ENCODE measurements around the gene COX5B. TPM values are rescaled to one million over a fixed set of nuclear protein-coding genes. Genes with fewer than 3 reads are reported as not detected.
A peak's percentile ranks its signal among the peaks of the same experiment; 100 is the strongest.

COX5B gene
- polyA plus RNA-seq, 1 donor = 214 TPM

DNA sequence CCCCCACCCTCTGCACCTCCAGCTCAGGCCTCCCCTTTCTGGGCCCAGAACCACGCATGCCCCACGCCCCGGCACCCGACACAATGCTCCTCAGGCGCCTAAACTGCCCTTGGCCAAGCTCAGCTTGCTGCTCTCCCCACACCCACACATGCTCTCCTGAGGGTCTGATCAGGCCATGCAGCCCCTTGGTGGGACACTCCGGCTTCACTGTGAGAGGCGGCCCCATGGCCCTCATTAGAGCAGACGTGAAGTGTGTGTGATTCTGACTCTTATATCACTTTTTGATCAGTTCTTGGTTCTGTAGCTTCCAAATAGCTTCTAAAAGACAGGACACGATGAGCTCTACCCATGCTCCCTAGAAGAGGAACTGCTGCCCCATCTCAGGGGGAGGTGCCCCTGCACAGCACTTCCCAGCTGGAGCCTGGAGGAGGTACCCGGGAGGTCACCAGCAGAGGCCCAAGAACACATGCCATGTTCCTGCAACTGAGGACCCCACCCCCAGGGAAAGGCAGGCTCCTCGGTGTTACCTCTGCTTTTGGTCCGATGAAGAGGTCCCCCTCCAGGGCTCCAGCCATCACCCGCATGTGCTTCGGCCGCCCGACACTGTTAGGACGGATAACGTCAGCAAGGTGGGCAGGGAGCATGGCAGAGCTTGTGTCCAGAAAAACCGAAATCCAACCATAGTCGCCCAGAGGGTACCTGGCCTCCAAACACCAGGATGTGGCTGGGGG lies 14.3 kb downstream of the COX5B start:
- Histone ChIP-seq H3K4me3 (ENCODE audit: low read length) (no peak overlapping the region), H3K9me3 (ENCODE audit: control insufficient read depth, low read depth, low read length) (no peaks in the 10 kb centered on the region), H3K27ac (ENCODE audit: low read length) (no peak overlapping the region), H3K4me1 (ENCODE audit: control insufficient read depth, insufficient read depth, low read length) (peaks cover 12% of the 10 kb centered on the region), H3K36me3 (ENCODE audit: control insufficient read depth, insufficient read depth, low read length) (peaks cover 53% of the 10 kb centered on the region), H3K27me3 (ENCODE audit: control insufficient read depth, insufficient read depth, low read length) (no peaks in the 10 kb centered on the region)
- WGBS (ENCODE audit: insufficient coverage, low lambda C conversion rate) = no CpG with 5 or more reads among the region's 20 CpGs
- DNase-seq = no peak

DNA sequence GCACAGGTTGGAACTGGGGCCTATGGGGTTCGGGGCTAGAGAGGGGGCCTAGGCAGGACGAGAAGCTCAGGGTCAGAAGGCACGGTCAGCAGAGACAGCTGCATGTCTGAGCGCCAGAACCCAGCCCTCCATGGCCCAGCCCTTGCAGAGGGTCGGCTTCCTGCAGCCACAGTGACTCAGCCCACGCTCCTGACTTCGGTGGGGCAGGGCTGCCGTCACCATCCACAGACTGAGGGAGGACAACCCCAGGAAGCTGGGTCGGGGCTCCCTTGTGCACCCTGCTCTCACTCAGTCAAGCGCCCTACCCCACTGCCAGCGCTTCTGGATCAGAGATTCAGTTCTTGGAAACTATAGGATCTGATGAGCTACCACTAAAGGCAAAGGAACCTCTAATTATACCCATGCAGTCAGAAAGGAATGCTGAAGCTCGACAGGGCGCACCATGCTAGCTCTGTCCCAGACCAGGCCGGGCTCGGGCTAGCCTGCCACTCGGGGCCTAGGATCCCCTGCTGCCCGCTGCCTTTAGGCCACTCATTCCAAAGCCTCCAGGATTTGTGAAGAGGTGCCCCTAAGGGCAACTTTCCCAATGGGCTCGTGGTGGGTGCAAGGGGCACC lies 15.0 kb downstream of the COX5B start:
- DNase-seq = no peak
- no peaks in the 10 kb centered on the region for H3K27me3 ChIP-seq (ENCODE audit: control insufficient read depth, insufficient read depth, low read length)
- WGBS (ENCODE audit: insufficient coverage, low lambda C conversion rate) = no CpG with 5 or more reads among the region's 18 CpGs
- peaks cover 49% of the 10 kb centered on the region for H3K36me3 ChIP-seq (ENCODE audit: control insufficient read depth, insufficient read depth, low read length)
- peaks cover 12% of the 10 kb centered on the region for H3K4me1 ChIP-seq (ENCODE audit: control insufficient read depth, insufficient read depth, low read length)
- H3K27ac ChIP-seq (ENCODE audit: low read length) = no peak overlapping the region
- no peaks in the 10 kb centered on the region for H3K9me3 ChIP-seq (ENCODE audit: control insufficient read depth, low read depth, low read length)
- no peak overlapping the region for H3K4me3 ChIP-seq (ENCODE audit: low read length)

DNA sequence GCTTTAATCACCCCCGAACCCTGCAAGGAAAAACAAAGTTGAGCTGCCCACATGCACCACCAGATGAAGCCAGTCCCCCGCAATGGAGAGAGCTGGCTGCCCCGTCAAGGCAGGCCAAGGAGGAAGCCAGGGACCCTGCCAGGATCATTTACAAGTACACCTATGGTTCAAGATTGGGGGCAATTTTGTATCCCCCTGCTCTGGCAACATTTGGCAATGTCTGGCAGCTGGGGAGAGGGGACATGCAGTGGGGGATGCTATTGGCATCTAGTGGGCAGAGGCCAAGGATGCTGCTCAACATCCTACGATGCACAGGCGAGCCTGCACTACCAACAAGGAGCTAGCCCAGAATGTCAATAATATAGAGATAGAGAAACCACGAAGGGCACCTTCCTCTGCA lies 16.1 kb downstream of the COX5B start:
- no peak overlapping the region for H3K27ac ChIP-seq (ENCODE audit: low read length)
- H3K9me3 ChIP-seq (ENCODE audit: control insufficient read depth, low read depth, low read length) = no peaks in the 10 kb centered on the region
- DNase-seq = no peak
- H3K4me3 ChIP-seq (ENCODE audit: low read length) = no peak overlapping the region
- H3K27me3 ChIP-seq (ENCODE audit: control insufficient read depth, insufficient read depth, low read length) = no peaks in the 10 kb centered on the region
- peaks cover 12% of the 10 kb centered on the region for H3K4me1 ChIP-seq (ENCODE audit: control insufficient read depth, insufficient read depth, low read length)
- peaks cover 38% of the 10 kb centered on the region for H3K36me3 ChIP-seq (ENCODE audit: control insufficient read depth, insufficient read depth, low read length)
- WGBS (ENCODE audit: insufficient coverage, low lambda C conversion rate) = no CpG with 5 or more reads among the region's 6 CpGs

DNA sequence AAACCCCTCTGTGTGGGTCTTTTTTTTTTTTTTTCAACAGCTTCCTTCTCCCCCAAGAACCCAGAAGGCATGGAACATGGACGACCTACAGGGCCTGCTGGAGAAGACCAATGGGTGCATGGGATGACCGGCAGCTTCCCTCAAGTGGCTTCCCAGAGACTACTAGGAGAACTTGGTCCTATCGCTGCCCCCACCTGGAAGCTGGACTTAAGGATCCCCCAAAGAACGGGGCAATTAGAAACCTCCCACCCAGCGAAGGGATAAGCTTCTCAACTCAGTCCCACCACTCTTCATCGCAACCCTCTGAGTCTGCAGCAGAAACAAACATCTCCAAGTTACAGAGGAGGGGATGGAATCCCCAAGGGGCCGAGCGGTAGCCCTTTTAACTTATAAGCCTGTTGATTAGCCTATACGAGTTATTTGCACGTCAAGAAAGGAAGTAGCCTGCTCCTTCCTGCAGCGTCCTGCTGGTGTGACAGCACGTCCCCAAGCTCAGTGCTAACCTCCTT lies 16.6 kb downstream of the COX5B start:
- Histone ChIP-seq H3K27ac (ENCODE audit: low read length) (peak overlapping the region; percentile 83), H3K36me3 (ENCODE audit: control insufficient read depth, insufficient read depth, low read length) (peaks cover 33% of the 10 kb centered on the region), H3K9me3 (ENCODE audit: control insufficient read depth, low read depth, low read length) (no peaks in the 10 kb centered on the region), H3K27me3 (ENCODE audit: control insufficient read depth, insufficient read depth, low read length) (no peaks in the 10 kb centered on the region), H3K4me3 (ENCODE audit: low read length) (peak overlapping the region; percentile 67), H3K4me1 (ENCODE audit: control insufficient read depth, insufficient read depth, low read length) (peaks cover 12% of the 10 kb centered on the region)
- WGBS (ENCODE audit: insufficient coverage, low lambda C conversion rate) = no CpG with 5 or more reads among the region's 12 CpGs
- no peak for DNase-seq

DNA sequence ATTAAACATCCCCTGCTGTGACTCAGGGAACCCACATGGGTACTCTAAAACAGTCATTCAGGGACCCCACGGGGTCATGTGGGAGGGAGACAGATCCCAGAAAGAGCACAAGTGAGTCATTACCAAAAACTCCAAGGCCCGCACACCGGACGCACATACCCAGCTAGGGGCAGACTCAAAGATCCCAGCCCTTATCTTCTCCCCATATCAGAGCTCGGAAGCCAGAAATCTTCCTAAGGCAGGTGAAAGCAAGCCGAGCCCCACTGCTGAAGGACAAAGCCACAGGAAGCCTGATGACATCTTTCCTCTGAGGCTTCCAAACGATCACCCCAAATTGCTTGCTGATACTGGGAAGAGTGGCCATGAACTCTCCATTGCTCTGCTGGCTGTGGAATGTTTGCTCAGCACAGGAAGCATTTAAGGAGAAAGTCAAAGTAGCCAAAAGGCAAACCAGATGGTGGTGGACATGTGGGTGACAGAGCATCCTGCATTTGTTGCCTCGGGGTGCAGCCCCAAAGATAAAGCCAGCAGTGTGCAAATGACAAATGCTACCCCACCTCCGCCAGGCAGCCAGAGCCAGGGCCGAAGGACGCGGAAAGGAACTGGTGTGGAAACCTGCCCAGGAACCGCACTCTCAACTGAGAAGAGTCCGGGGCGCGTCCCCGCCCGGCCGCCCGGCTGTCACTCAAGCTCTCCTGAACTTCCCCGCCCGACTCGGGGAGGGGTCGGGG lies 17.2 kb downstream of the COX5B start:
- Histone ChIP-seq H3K27me3 (ENCODE audit: control insufficient read depth, insufficient read depth, low read length) (no peaks in the 10 kb centered on the region), H3K36me3 (ENCODE audit: control insufficient read depth, insufficient read depth, low read length) (peaks cover 27% of the 10 kb centered on the region), H3K9me3 (ENCODE audit: control insufficient read depth, low read depth, low read length) (no peaks in the 10 kb centered on the region), H3K4me1 (ENCODE audit: control insufficient read depth, insufficient read depth, low read length) (peaks cover 12% of the 10 kb centered on the region), H3K4me3 (ENCODE audit: low read length) (peak overlapping the region; percentile 67), H3K27ac (ENCODE audit: low read length) (peak overlapping the region; percentile 83)
- no CpG with 5 or more reads among the region's 24 CpGs for WGBS (ENCODE audit: insufficient coverage, low lambda C conversion rate)
- peak; percentile 52 to 62 for DNase-seq

DNA sequence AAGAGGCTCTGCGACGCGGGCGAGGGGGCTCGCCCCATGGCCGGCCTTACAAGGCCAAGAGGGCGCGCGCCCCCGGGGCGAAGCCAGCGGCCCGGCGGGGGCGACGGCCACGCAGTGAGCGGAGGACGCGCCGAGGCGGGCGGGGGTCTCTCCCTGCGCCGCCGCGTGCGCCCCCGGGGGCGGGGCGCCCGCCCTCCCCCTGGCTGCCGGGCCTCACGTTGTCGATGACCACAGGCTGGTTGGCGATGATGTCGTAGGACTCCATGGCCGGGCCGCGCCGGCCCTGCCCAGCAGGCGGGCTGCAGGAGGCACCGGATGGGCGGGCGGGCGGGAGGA lies 17.7 kb downstream of the COX5B start:
- Histone ChIP-seq H3K9me3 (ENCODE audit: control insufficient read depth, low read depth, low read length) (no peaks in the 10 kb centered on the region), H3K27me3 (ENCODE audit: control insufficient read depth, insufficient read depth, low read length) (no peaks in the 10 kb centered on the region), H3K4me3 (ENCODE audit: low read length) (peak overlapping the region; percentile 67), H3K4me1 (ENCODE audit: control insufficient read depth, insufficient read depth, low read length) (peaks cover 12% of the 10 kb centered on the region), H3K36me3 (ENCODE audit: control insufficient read depth, insufficient read depth, low read length) (peaks cover 22% of the 10 kb centered on the region), H3K27ac (ENCODE audit: low read length) (peak overlapping the region; percentile 83)
- DNase-seq = peak in 1 of 2 donors; percentile 85
- no CpG with 5 or more reads among the region's 46 CpGs for WGBS (ENCODE audit: insufficient coverage, low lambda C conversion rate)

DNA sequence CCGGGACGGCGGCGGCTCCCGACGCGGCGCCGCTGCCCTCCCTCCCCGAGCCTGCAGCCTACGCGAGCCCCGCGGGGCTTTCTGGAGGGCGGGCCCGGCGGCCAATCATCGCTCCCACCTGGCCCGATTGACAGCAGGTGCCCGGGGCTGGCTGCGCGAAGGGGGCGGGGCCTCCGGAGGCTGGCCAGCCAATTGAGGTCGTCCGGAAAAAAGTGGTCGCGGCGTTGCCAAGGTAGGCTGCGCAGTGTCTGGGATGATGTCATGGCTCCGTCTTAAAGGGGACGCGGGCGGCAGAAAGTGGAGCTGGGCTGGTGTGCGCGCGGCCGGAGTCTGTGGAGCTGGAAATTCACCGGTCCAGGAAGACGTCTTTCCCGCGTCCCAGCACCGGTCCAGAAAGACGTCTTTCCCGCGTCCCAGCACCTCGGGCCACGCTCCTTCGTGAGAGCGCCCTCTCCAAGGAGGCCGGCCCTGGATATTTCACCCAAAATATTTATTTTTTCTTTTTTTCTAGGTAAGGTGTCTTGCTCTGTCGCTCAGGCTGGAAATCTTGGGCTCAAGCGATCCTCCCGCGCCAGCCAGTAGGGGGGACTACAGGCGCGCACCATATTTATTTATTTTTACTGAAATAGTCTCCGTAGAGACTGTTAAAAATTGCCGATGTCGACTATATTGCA lies 18.2 kb downstream of the COX5B start, which contains the start of gene ACTR1B:
TSS of gene ACTR1B (minus strand) at position 83 of the 674 bp plus-strand sequence. CDS start 154 bp downstream, outside the sequence.
- peak within 1 kb of the TSS; percentile 77 for H3K4me3 ChIP-seq (ENCODE audit: low read length)
- H3K36me3 ChIP-seq (ENCODE audit: control insufficient read depth, insufficient read depth, low read length) = peaks cover 17% of the 10 kb centered on the region
- peaks cover 12% of the 10 kb centered on the region for H3K4me1 ChIP-seq (ENCODE audit: control insufficient read depth, insufficient read depth, low read length)
- DNase-seq = peak; percentile 99
- no CpG with 5 or more reads among the region's 60 CpGs for WGBS (ENCODE audit: insufficient coverage, low lambda C conversion rate)
- peak within 1 kb of the TSS; percentile 88 for H3K27ac ChIP-seq (ENCODE audit: low read length)
- H3K27me3 ChIP-seq (ENCODE audit: control insufficient read depth, insufficient read depth, low read length) = no peaks in the 10 kb centered on the region
- no peaks in the 10 kb centered on the region for H3K9me3 ChIP-seq (ENCODE audit: control insufficient read depth, low read depth, low read length)

DNA sequence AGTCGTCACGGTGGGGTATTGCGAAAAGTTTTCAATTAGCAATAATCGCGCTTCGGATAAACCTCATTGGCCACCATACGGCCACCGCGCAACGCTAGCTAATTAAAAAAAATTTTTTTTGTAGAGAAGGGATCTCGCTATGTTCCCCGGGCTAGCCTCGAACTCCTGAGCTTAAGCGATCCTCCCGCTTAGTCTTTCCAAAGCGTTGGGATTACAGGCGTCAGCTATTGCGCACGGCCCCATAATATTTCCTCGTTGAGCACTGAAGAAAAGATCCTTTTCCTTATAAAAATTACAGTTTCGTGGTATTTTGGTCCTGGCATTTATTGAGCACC lies 18.7 kb downstream of the COX5B start:
- H3K27ac ChIP-seq (ENCODE audit: low read length) = peak overlapping the region; percentile 88
- H3K27me3 ChIP-seq (ENCODE audit: control insufficient read depth, insufficient read depth, low read length) = no peaks in the 10 kb centered on the region
- peaks cover 12% of the 10 kb centered on the region for H3K36me3 ChIP-seq (ENCODE audit: control insufficient read depth, insufficient read depth, low read length)
- H3K4me1 ChIP-seq (ENCODE audit: control insufficient read depth, insufficient read depth, low read length) = peaks cover 12% of the 10 kb centered on the region
- peak overlapping the region; percentile 77 for H3K4me3 ChIP-seq (ENCODE audit: low read length)
- DNase-seq = no peak
- H3K9me3 ChIP-seq (ENCODE audit: control insufficient read depth, low read depth, low read length) = no peaks in the 10 kb centered on the region
- WGBS (ENCODE audit: insufficient coverage, low lambda C conversion rate) = 0% methylated on average over 1 of the region's 21 CpGs

DNA sequence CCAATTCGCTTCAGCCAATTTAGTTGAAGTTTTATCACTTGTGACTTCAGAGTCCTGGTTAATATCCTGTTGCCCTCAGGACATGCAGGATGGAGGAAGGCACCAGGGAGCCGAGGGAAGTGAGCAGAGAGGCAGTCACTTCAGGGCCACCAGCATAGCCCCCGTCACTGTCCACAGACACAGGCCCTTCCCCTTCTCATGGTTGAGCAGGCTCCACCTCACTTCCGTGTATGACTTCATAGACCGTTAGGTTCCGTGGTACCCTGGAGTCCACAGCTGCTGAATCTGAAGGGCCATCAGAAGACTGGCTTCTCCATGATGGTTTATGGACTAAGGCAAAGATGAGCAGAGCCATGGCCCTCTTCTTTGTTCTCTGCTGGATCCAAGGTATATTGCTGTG lies 23.6 kb downstream of the COX5B start, which contains the start of gene C2orf92:
TSS of gene C2orf92 (plus strand) at position 266 of the 400 bp plus-strand sequence. CDS start at position 342, 76 bp downstream.
- no peaks in the 10 kb centered on the region for H3K9me3 ChIP-seq (ENCODE audit: control insufficient read depth, low read depth, low read length)
- H3K27ac ChIP-seq (ENCODE audit: low read length) = no peak within 1 kb of the TSS
- H3K36me3 ChIP-seq (ENCODE audit: control insufficient read depth, insufficient read depth, low read length) = no peaks in the 10 kb centered on the region
- WGBS (ENCODE audit: insufficient coverage, low lambda C conversion rate) = no CpG with 5 or more reads among the region's 6 CpGs
- no peak for DNase-seq
- H3K4me3 ChIP-seq (ENCODE audit: low read length) = no peak within 1 kb of the TSS
- no peaks in the 10 kb centered on the region for H3K27me3 ChIP-seq (ENCODE audit: control insufficient read depth, insufficient read depth, low read length)
- no peaks in the 10 kb centered on the region for H3K4me1 ChIP-seq (ENCODE audit: control insufficient read depth, insufficient read depth, low read length)

DNA sequence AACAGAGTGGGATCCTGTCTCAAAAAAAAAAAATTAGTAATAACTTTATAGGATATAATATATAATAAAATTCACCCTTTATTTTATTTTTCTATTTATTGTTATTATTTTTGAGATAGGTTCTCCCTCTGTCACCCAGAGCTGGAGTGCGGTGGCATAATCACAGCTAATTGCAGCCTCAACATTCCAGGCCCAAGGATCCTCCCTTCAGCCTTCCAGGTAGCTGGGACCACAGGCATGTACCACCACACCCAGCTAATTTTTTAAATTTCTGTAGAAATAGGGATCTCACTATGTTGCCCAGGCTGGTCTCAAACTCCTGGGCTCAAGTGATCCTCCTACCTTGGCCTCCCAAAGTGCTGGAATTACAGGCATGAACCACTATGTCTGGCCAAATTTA lies 24.6 kb downstream of the COX5B start:
- no peaks in the 10 kb centered on the region for H3K27me3 ChIP-seq (ENCODE audit: control insufficient read depth, insufficient read depth, low read length)
- no CpG with 5 or more reads among the region's 1 CpG for WGBS (ENCODE audit: insufficient coverage, low lambda C conversion rate)
- no peak overlapping the region for H3K27ac ChIP-seq (ENCODE audit: low read length)
- H3K4me1 ChIP-seq (ENCODE audit: control insufficient read depth, insufficient read depth, low read length) = no peaks in the 10 kb centered on the region
- H3K36me3 ChIP-seq (ENCODE audit: control insufficient read depth, insufficient read depth, low read length) = no peaks in the 10 kb centered on the region
- H3K9me3 ChIP-seq (ENCODE audit: control insufficient read depth, low read depth, low read length) = no peaks in the 10 kb centered on the region
- no peak for DNase-seq
- H3K4me3 ChIP-seq (ENCODE audit: low read length) = no peak overlapping the region

Measured in large intestine (tissue), 3 donors.